K562 (cell line): Measurements from ENCODE around the gene MMRN2.
"Not testable (repeated sequence)": the region's sequence is repeated elsewhere in the genome, so short reads cannot be mapped to it uniquely, and the experiment has no call there.

Source experiments
- POLR3A ChIP-seq: IDR thresholded peaks from 2 replicates; pipeline ENCODE4 v1.6.1; 2011; ENCODE audit warnings: borderline replicate concordance, mild to moderate bottlenecking, moderate library complexity; ENCODE audit not compliant: insufficient read length, insufficient read depth; ENCODE audit errors: extremely low read depth
- SAFB2 ChIP-seq: fragments of 200-400 bp; formaldehyde crosslinking; IDR thresholded peaks from 2 replicates; pipeline ENCODE4 v1.6.1; 2018; ENCODE audit warnings: borderline replicate concordance, low read length, low read depth, moderate library complexity; ENCODE audit not compliant: severe bottlenecking
- SMAD1 ChIP-seq: fragments of 150-350 bp; IDR thresholded peaks from 2 replicates; pipeline ENCODE4 v1.6.1; 2014; ENCODE audit warnings: low read length, low read depth; ENCODE audit not compliant: partially characterized antibody
- ZNF639 ChIP-seq, 2 experiments: fragments of 200-800 bp in 1 of 2; sonication (Bioruptor generic) in 1 of 2; sonication (generic) in 1 of 2; formaldehyde crosslinking in 1 of 2; IDR thresholded peaks in 1 of 2; conservative IDR thresholded peaks in 1 of 2; 2 replicates each; pipeline versions ENCODE4 v1.5.0 to v1.6.1; 2016 to 2020; ENCODE audit warnings: missing compliant biosample characterization in 1 of 2, missing genetic modification characterization in 1 of 2, missing genetic modification reagents in 1 of 2

- TF ChIP-seq SAFB2; ZNF639 (CRISPR knock-in tag; conservative IDR thresholded peaks at IDR 0.05 in 1 of 2, IDR thresholded peaks at IDR 0.05 in 1 of 2); POLR3A; SMAD1: not testable (repeated sequence)
These were observed 21.0 kb upstream of the MMRN2 start for GRCh38 chr10:86978457-86978856.
